Psoas muscle (tissue), 8 donors: ENCODE data around the gene TLR2. TPM values are rescaled to one million over a fixed set of nuclear protein-coding genes. Genes with fewer than 3 reads are reported as not detected.

ENCODE experiments used
- ATAC-seq, 4 donors: fragments of 200-7000 bp; cut with Tn5 transposase; one replicate each; pipeline ENCODE4 v1.9.1; 2020; ENCODE audit warnings: moderate library complexity in 3 of 4, mild to moderate bottlenecking in 2 of 4
- DNase-seq, 2 donors: peaks; one replicate each; pipeline ENCODE4 v3.0.0-alpha.2; 2020
- H3K27ac ChIP-seq: fragments of 200-600 bp; one replicate; pipeline ENCODE4 v1.8.0; 2022
- H3K27me3 ChIP-seq, 3 donors: fragments of 200-600 bp in 1 of 3; one replicate each; pipeline versions ENCODE4 v1.6.1 to v1.8.0; 2013 to 2022; ENCODE audit warnings: low read length in 2 of 3, mild to moderate bottlenecking in 2 of 3, moderate library complexity in 1 of 3; ENCODE audit not compliant: insufficient read depth in 3 of 3
- H3K36me3 ChIP-seq, 2 donors: fragments of 200-600 bp in 1 of 2; one replicate each; pipeline versions ENCODE4 v1.6.1 to v1.8.0; 2013 to 2022; ENCODE audit warnings: low read depth in 1 of 2, mild to moderate bottlenecking in 1 of 2, moderate library complexity in 1 of 2; ENCODE audit not compliant: insufficient read depth in 1 of 2
- H3K4me1 ChIP-seq: fragments of 200-600 bp; one replicate; pipeline ENCODE4 v1.8.0; 2022
- H3K4me3 ChIP-seq: fragments of 200-600 bp; one replicate; pipeline ENCODE4 v1.8.0; 2022; ENCODE audit warnings: mild to moderate bottlenecking
- H3K9me3 ChIP-seq: fragments of 200-600 bp; one replicate; pipeline ENCODE4 v1.8.0; 2022
- WGBS, 3 donors: extraction: QIAGEN DNeasy Blood & Tissue Kit; methylation state at CpG; one replicate each; pipeline versions ENCODE4 v1.1.6 to v1.1.7; 2013; 5-methylcytosine and 5-hydroxymethylcytosine counted together
- intact Hi-C, 2 donors: fragments of 100-400 bp; cut with DNase I; formaldehyde crosslinking; loops; one replicate each; pipeline versions ENCODE4 v1.11.0 to v1.14.2; 2022
- polyA plus RNA-seq, 3 donors: library from polyadenylated mRNA; stranded (reverse); fragments of 200-250 nt; gene quantifications; one replicate each; pipeline ENCODE4 v1.2.3, GENCODE V29; 2013
- total RNA-seq, 4 donors: library from RNA; stranded (reverse); fragmentation: NEBNext Ultra II Directional in 2 of 4; extraction: Animal tissue kit (Norgen Biotek cat#: 25700) in 2 of 4; gene quantifications; one replicate each; pipeline versions ENCODE4 v1.2.1 to v1.2.4, GENCODE V29; 2021 to 2023
- TF ChIP-seq, protein P1 (sequence below): fragments of 200-600 bp; IDR thresholded peaks from one replicate; pipeline ENCODE4 v1.8.0; 2022; ENCODE audit warnings: antibody characterized with exemption
- donor health status: healthy with polysubstance abuse.
- donor health status: DM: no; HTN: no; CAD: no; lungs with moderate emphysema.
- donor health status: Bipolar disorder and iron deficiency.
- donor health status: healthy.
- donor health status: DM: yes; HTN: yes; CAD: no.
- donor health status: DM: no; HTN: no; CAD: no.
- donor health status: DM: no; HTN: no; CAD: no.
- donor health status: DM: yes; HTN: yes; CAD: no.

TLR2 gene
- total and polyA plus RNA-seq, 7 donors = 0.42 to 3.7 (median 1.8) TPM

DNA sequence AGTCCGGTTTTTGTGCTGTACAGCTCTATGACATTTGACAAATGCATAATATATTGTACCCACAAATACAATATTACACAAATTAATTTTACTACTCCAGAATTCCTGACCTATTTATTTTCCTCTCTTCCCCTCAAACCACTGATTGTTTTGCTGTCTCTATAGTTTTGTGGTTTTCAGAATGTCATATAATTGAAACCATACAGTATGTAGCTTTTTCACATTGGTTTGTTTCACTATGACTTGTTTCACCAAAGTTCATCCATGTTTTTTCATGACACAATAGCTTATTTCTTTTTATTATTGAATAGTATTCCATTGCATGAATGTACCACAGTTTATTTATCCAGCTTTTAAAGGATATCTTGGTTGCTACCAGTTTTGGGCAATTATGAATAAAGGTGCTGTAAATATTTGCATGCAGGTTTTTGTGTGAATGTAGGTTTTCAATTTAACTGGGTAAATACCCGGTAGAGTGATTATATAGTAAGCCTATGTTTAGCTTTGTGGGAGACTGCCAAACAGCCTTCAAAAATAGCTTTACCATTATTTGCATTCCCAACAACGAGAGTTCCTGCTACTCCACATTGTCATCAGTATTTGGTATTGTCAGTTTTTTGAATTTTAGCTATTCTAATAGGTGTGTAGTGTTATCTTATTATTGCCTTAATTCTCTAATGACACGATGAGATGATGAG, 49.8 kb downstream of the TLR2 start:
- Histone ChIP-seq H3K4me1 (no peaks in the 10 kb centered on the region), H3K27ac (no peak overlapping the region), H3K9me3 (no peaks in the 10 kb centered on the region), H3K4me3 (no peak overlapping the region), H3K36me3 (no peaks in the 10 kb centered on the region), H3K27me3 (no peaks in the 10 kb centered on the region)
- TF ChIP-seq, protein P1, sequence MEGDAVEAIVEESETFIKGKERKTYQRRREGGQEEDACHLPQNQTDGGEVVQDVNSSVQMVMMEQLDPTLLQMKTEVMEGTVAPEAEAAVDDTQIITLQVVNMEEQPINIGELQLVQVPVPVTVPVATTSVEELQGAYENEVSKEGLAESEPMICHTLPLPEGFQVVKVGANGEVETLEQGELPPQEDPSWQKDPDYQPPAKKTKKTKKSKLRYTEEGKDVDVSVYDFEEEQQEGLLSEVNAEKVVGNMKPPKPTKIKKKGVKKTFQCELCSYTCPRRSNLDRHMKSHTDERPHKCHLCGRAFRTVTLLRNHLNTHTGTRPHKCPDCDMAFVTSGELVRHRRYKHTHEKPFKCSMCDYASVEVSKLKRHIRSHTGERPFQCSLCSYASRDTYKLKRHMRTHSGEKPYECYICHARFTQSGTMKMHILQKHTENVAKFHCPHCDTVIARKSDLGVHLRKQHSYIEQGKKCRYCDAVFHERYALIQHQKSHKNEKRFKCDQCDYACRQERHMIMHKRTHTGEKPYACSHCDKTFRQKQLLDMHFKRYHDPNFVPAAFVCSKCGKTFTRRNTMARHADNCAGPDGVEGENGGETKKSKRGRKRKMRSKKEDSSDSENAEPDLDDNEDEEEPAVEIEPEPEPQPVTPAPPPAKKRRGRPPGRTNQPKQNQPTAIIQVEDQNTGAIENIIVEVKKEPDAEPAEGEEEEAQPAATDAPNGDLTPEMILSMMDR = no peak
- 64 to 71% (median 66%) methylated on average over 4 of the region's 4 CpGs for WGBS, 3 donors
- intact Hi-C loops = no loop called here
- ATAC-seq (no peak), DNase-seq (no peak)

DNA sequence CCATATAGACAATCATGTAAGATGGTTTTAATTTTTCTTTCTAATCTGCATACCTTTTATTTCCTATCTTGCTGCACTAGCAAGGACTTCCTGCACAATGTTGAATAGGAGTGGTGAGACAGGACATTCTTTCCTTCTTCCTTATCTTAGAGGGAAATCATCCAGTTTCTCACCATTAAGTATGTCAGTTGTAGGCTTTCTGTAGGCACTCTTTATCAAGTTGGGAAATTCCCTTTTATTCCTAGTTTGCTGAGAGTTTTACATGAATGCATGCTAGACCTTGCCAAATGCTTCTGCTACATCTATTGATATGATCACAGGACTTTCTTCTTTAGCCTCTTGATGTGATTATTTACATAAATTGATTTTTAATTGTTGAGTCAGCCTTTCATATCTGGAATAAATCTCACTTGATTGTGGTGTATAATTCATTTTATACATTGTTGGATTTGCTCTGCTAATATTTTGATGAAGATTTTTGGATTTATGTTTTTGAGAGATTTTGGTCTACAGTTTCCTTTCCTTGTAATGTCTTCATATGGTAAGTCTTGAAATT, 51.9 kb downstream of the TLR2 start:
- intact Hi-C loops = no loop called here
- no peaks in the 10 kb centered on the region for H3K36me3 ChIP-seq
- no peak for ATAC-seq
- DNase-seq = no peak
- H3K9me3 ChIP-seq = no peaks in the 10 kb centered on the region
- H3K4me3 ChIP-seq = no peak overlapping the region
- H3K27me3 ChIP-seq = peaks cover 0 to 4% (median 0%) of the 10 kb centered on the region in 3 donors
- TF ChIP-seq, protein P1 = no peak
- H3K4me1 ChIP-seq = no peaks in the 10 kb centered on the region
- H3K27ac ChIP-seq = no peak overlapping the region

DNA sequence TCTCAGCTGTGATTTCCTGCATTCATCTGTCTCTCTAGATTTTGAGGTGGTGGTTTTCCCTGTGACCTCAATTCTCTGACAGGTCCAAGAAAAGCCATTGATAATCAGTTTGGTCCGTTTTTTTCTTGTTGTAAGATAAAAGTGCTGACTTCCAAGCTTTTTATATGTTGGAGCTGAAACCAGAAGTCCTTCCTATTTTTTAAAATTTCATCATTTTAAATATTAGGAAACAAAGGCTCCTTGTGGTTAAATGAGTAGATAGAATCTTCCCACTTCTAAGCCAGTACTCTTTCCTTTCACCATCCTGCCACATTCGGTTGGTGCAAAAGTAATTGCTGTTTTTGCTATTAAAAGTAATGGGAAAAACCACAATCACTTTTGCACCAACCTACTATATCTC, 57.5 kb downstream of the TLR2 start:
- TF ChIP-seq, protein P1 = no peak
- Histone ChIP-seq H3K27me3 (peaks cover 0 to 4% (median 2%) of the 10 kb centered on the region in 3 donors), H3K4me3 (no peak overlapping the region), H3K36me3 (no peaks in the 10 kb centered on the region), H3K9me3 (no peaks in the 10 kb centered on the region), H3K4me1 (no peaks in the 10 kb centered on the region), H3K27ac (no peak overlapping the region)
- intact Hi-C loops = loop anchor here in 1 of 2 donors (10.0 kb wide), 1 partner anchor 107 kb away; no protein-coding TSS in a partner anchor
- WGBS, 3 donors = 78 to 85% (median 83%) methylated on average over 2 of the region's 2 CpGs
- DNase-seq (no peak), ATAC-seq (no peak)

DNA sequence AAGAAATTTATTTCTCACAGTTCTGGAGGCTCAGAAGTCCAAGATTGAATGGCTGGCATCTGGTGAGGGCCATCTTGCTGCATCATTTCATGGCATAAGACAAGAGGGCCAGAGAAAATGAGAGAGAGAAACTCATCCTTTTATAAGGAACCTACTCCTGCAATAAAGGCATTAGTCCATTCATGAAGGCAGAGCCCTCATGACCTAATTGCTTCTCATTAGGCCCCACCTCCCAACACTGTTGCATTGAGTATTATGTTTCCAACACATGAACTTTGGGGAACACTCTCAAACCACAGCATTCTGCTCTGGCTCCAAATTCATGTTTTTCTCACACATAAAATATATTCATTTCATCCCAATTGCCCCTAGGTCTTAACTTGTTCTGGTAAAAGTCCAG, 61.6 kb downstream of the TLR2 start:
- H3K36me3 ChIP-seq = no peaks in the 10 kb centered on the region
- intact Hi-C loops = loop anchor here in 1 of 2 donors (10.0 kb wide), 1 partner anchor 111 kb away; no protein-coding TSS in a partner anchor
- ATAC-seq = no peak
- TF ChIP-seq, protein P1 = no peak
- H3K4me3 ChIP-seq = no peak overlapping the region
- H3K9me3 ChIP-seq = no peaks in the 10 kb centered on the region
- no peak overlapping the region for H3K27ac ChIP-seq
- peaks cover 0 to 2% (median under 1%) of the 10 kb centered on the region in 3 donors for H3K27me3 ChIP-seq
- no peak for DNase-seq
- H3K4me1 ChIP-seq = no peaks in the 10 kb centered on the region
